H9 (cell line): Measurements from ENCODE around the gene PTBP3. TPM values are rescaled to one million over a fixed set of nuclear protein-coding genes. Genes with fewer than 3 reads are reported as not detected.

Source experiments
- DNase-seq: peaks from one replicate; pipeline ENCODE4 v3.0.0-alpha.2; 2017
- H2AFZ ChIP-seq: one replicate; pipeline ENCODE4 v1.6.1; 2013; ENCODE audit warnings: mild to moderate bottlenecking, low read length, control low read depth, moderate library complexity
- H2AK5ac ChIP-seq: 2 replicates; pipeline ENCODE4 v1.6.1; 2013; ENCODE audit warnings: low read length, control low read depth, mixed read lengths; ENCODE audit not compliant: insufficient read length
- H2BK120ac ChIP-seq: one replicate; pipeline ENCODE4 v1.6.1; 2013; ENCODE audit warnings: low read depth, mild to moderate bottlenecking, low read length, control low read depth, inconsistent platforms; ENCODE audit not compliant: poor library complexity, severe bottlenecking
- H2BK12ac ChIP-seq: 2 replicates; pipeline ENCODE4 v1.6.1; 2013; ENCODE audit warnings: low read length, control low read depth, mixed read lengths, low read depth; ENCODE audit not compliant: insufficient read length
- H2BK15ac ChIP-seq: 2 replicates; pipeline ENCODE4 v1.6.1; 2013; ENCODE audit warnings: low read depth, low read length, control low read depth
- H2BK20ac ChIP-seq: one replicate; pipeline ENCODE4 v1.6.1; 2013; ENCODE audit warnings: low read depth, mild to moderate bottlenecking, low read length, control low read depth, inconsistent platforms; ENCODE audit not compliant: poor library complexity, severe bottlenecking
- H2BK5ac ChIP-seq: 2 replicates; pipeline ENCODE4 v1.6.1; 2013; ENCODE audit warnings: low read length, control low read depth, mixed read lengths; ENCODE audit not compliant: insufficient read length
- H3K14ac ChIP-seq: 2 replicates; pipeline ENCODE4 v1.6.1; 2013; ENCODE audit warnings: low read length, control low read depth; ENCODE audit not compliant: insufficient read depth
- H3K18ac ChIP-seq: 2 replicates; pipeline ENCODE4 v1.6.1; 2013; ENCODE audit warnings: low read depth, mild to moderate bottlenecking, mixed read lengths, low read length, control low read depth; ENCODE audit not compliant: insufficient read length
- H3K23ac ChIP-seq: 2 replicates; pipeline ENCODE4 v1.6.1; 2013; ENCODE audit warnings: low read length, control low read depth, mixed read lengths, low read depth; ENCODE audit not compliant: insufficient read length
- H3K23me2 ChIP-seq: 2 replicates; pipeline ENCODE4 v1.6.1; 2013; ENCODE audit warnings: low read depth, mild to moderate bottlenecking, mixed read lengths, low read length, control low read depth; ENCODE audit not compliant: insufficient read length, poor library complexity, severe bottlenecking
- H3K27ac ChIP-seq: 2 replicates; pipeline ENCODE4 v1.5.1; 2013; ENCODE audit warnings: low read length, control low read depth, mixed read lengths, low read depth; ENCODE audit not compliant: insufficient read length
- H3K27me3 ChIP-seq: 2 replicates; pipeline ENCODE4 v1.6.1; 2013; ENCODE audit warnings: low read length, control low read depth, inconsistent platforms; ENCODE audit not compliant: insufficient read depth
- H3K4ac ChIP-seq: 2 replicates; pipeline ENCODE4 v1.6.1; 2013; ENCODE audit warnings: low read depth, mild to moderate bottlenecking, control low read depth, inconsistent platforms, low read length, moderate library complexity
- H3K4me1 ChIP-seq: 2 replicates; pipeline ENCODE4 v1.6.1; 2013; ENCODE audit warnings: low read length, control low read depth, inconsistent platforms; ENCODE audit not compliant: insufficient read depth
- H3K4me2 ChIP-seq: 2 replicates; pipeline ENCODE4 v1.6.1; 2013; ENCODE audit warnings: low read length, control low read depth, mixed read lengths; ENCODE audit not compliant: insufficient read length, insufficient read depth
- H3K56ac ChIP-seq: 2 replicates; pipeline ENCODE4 v1.6.1; 2013; ENCODE audit warnings: low read depth, mild to moderate bottlenecking, mixed read lengths, low read length, control low read depth; ENCODE audit not compliant: insufficient read length
- H3K79me1 ChIP-seq: 2 replicates; pipeline ENCODE4 v1.6.1; 2013; ENCODE audit warnings: low read depth, mild to moderate bottlenecking, moderate library complexity, low read length, control low read depth, inconsistent platforms; ENCODE audit not compliant: insufficient read depth, poor library complexity, severe bottlenecking
- H3K79me2 ChIP-seq: 2 replicates; pipeline ENCODE4 v1.6.1; 2013; ENCODE audit warnings: low read length, control low read depth, inconsistent platforms; ENCODE audit not compliant: insufficient read depth
- H3K9ac ChIP-seq: 2 replicates; pipeline ENCODE4 v1.6.1; 2013; ENCODE audit warnings: low read length, control low read depth, mixed read lengths; ENCODE audit not compliant: insufficient read length; ENCODE audit errors: extremely low read depth
- H3K9me3 ChIP-seq: one replicate; pipeline ENCODE4 v1.6.1; 2013; ENCODE audit warnings: low read depth, low read length, inconsistent platforms; ENCODE audit not compliant: control insufficient read depth
- H3T11ph ChIP-seq: one replicate; pipeline ENCODE4 v1.6.1; 2013; ENCODE audit warnings: mild to moderate bottlenecking, low read length, control low read depth, inconsistent platforms
- H4K20me1 ChIP-seq: one replicate; pipeline ENCODE4 v1.6.1; 2013; ENCODE audit not compliant: control insufficient read depth, insufficient read length, insufficient read depth
- H4K5ac ChIP-seq: 2 replicates; pipeline ENCODE4 v1.6.1; 2013; ENCODE audit warnings: low read depth, mild to moderate bottlenecking, mixed read lengths, low read length, control low read depth; ENCODE audit not compliant: insufficient read length
- H4K8ac ChIP-seq: replicated peaks from 2 replicates; pipeline ENCODE4 v1.6.1; 2013; ENCODE audit warnings: low read length, control low read depth, mixed read lengths, low read depth; ENCODE audit not compliant: insufficient read length
- H4K91ac ChIP-seq: 2 replicates; pipeline ENCODE4 v1.6.1; 2013; ENCODE audit warnings: low read depth, mild to moderate bottlenecking, moderate library complexity, mixed read lengths, low read length, control low read depth; ENCODE audit not compliant: insufficient read length
- H3K27ac Mint-ChIP-seq, 3 experiments: 2 replicates in 2 of 3; 3 replicates in 1 of 3; pipeline ENCODE4 v1.8.0; 2020 to 2021; ENCODE audit warnings: mixed read lengths in 3 of 3, mild to moderate bottlenecking in 1 of 3, moderate library complexity in 1 of 3
- H3K27me3 Mint-ChIP-seq: 2 replicates; pipeline ENCODE4 v1.8.0; 2021; ENCODE audit warnings: low read depth, mild to moderate bottlenecking, moderate library complexity, mixed read lengths
- H3K36me3 Mint-ChIP-seq, 3 experiments: 2 replicates in 2 of 3; 3 replicates in 1 of 3; pipeline ENCODE4 v1.8.0; 2020 to 2021; ENCODE audit warnings: low read depth in 3 of 3, mixed read lengths in 3 of 3; ENCODE audit not compliant: insufficient read depth in 1 of 3
- H3K4me1 Mint-ChIP-seq, 2 experiments: 2 replicates each; pipeline ENCODE4 v1.8.0; 2020; ENCODE audit warnings: mixed read lengths in 2 of 2
- H3K4me3 Mint-ChIP-seq, 2 experiments: 2 replicates in 1 of 2; 3 replicates in 1 of 2; pipeline ENCODE4 v1.8.0; 2020 to 2021; ENCODE audit warnings: mild to moderate bottlenecking in 2 of 2, mixed read lengths in 2 of 2, moderate library complexity in 1 of 2
- H3K9me3 Mint-ChIP-seq, 2 experiments: 2 replicates in 1 of 2; 3 replicates in 1 of 2; pipeline ENCODE4 v1.8.0; 2020; ENCODE audit warnings: mild to moderate bottlenecking in 2 of 2, mixed read lengths in 2 of 2, moderate library complexity in 1 of 2
- CTCF ChIP-seq: fragments of 200-600 bp; sonication (generic); conservative IDR thresholded peaks from 3 replicates; pipeline ENCODE4 v1.8.0; 2021; ENCODE audit warnings: antibody characterized with exemption, mild to moderate bottlenecking
- WGBS: extraction: QIAGEN DNeasy Blood & Tissue Kit; methylation state at CpG from one replicate; pipeline ENCODE4 v1.1.7; 2013; ENCODE audit warnings: missing lambda C conversion rate, low lambda C conversion rate, mixed read lengths; ENCODE audit not compliant: insufficient read length; ENCODE audit errors: extremely low coverage; 5-methylcytosine and 5-hydroxymethylcytosine counted together
- total RNA-seq: library from RNA; stranded (reverse); gene quantifications from 2 replicates; pipeline ENCODE4 v1.2.1, GENCODE V29; 2021

The PTBP3 gene
- total RNA-seq, 1 experiment from 2014 or later = 89.5 TPM

DNA sequence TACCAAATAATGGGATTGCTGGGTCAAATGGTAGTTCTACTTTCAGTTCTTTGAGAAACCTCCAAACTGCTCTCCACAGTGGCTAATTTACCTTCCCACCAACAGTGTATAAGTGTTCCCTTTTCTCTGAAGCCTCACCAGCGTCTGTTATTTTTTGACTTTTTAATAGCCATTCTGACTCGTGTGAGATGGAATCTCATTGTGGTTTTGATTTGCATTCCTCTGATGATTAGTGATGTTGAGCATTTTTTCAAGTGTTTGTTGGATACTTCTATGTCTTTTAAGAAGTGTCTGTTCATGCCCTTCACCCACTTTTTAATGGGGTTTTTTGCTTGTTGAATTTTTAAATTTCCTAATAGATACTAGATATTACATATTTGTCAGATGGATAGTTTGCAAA is 129.9 kb downstream of the PTBP3 start:
- WGBS = no CpG with 5 or more reads among the region's 2 CpGs
- no peak overlapping the region for H3K27ac ChIP-seq

More for the DNA sequence above, 129.9 kb downstream of the PTBP3 start:
- Histone ChIP-seq H4K91ac (no peak overlapping the region), H3K56ac (no peak overlapping the region), H3K23me2 (no peaks in the 10 kb centered on the region), H3K79me1 (no peaks in the 10 kb centered on the region), H3K4ac (no peak overlapping the region), H3K14ac (no peak overlapping the region), H3K27me3 (no peaks in the 10 kb centered on the region), H4K20me1 (no peaks in the 10 kb centered on the region), H2AFZ (no peak overlapping the region), H2AK5ac (no peak overlapping the region), H2BK5ac (no peak overlapping the region), H2BK20ac (no peak overlapping the region), H3K9ac (no peak overlapping the region), H3K79me2 (no peaks in the 10 kb centered on the region), H2BK12ac (no peak overlapping the region), H4K5ac (no peak overlapping the region), H3K4me1 (no peaks in the 10 kb centered on the region), H4K8ac (no peak overlapping the region), H3K18ac (no peak overlapping the region), H3K4me2 (no peak overlapping the region), H3T11ph (no peak overlapping the region), H3K23ac (no peak overlapping the region), H2BK15ac (no peak overlapping the region), H3K9me3 (no peaks in the 10 kb centered on the region), H2BK120ac (no peak overlapping the region)
- TF ChIP-seq CTCF = no peak
- DNase-seq = no peak
- Mint-ChIP-seq H3K36me3 (peaks cover 11 to 17% (median 14%) of the 10 kb centered on the region in 3 experiments), H3K27ac (no peak overlapping the region), H3K4me3 (no peak overlapping the region), H3K4me1 (no peaks in the 10 kb centered on the region), H3K27me3 (no peaks in the 10 kb centered on the region; the same call in 1 of the 2 replicates), H3K9me3 (peaks cover 8 to 22% of the 10 kb centered on the region in 2 experiments; a peak in 3 of 5 replicates)
